B cell (primary cell): ENCODE data around the gene ULK4. TPM values are rescaled to one million over a fixed set of nuclear protein-coding genes. Genes with fewer than 3 reads are reported as not detected.

Experiments used
- ATAC-seq: fragments of 200-7000 bp; cut with Tn5 transposase; one replicate; pipeline ENCODE4 v1.10.0; 2021; ENCODE audit warnings: low read depth, mild to moderate bottlenecking, moderate number of reproducible peaks, moderate library complexity
- CTCF ChIA-PET: fragments of 350-600 bp; sonication (Branson Sonifier 250); formaldehyde crosslinking; loops from one replicate; lab custom pipeline; 2021; ENCODE audit warnings: antibody characterized with exemption, inconsistent platforms; lab: Charles Lee
- POLR2A ChIA-PET: fragments of 350-600 bp; sonication (Branson Sonifier 250); formaldehyde crosslinking; loops from one replicate; lab custom pipeline; 2021; ENCODE audit warnings: antibody characterized with exemption; lab: Charles Lee
- DNase-seq: peaks from one replicate; pipeline ENCODE4 v3.0.0; 2013
- H2AFZ ChIP-seq: 2 replicates; pipeline ENCODE4 v1.6.1; 2012; ENCODE audit warnings: mild to moderate bottlenecking, low read depth, low read length; ENCODE audit not compliant: insufficient read depth, poor library complexity, severe bottlenecking
- H3K27ac ChIP-seq, 2 donors: 1 replicate in 1 of 2; 2 replicates in 1 of 2; pipeline ENCODE4 v1.5.1; 2012 to 2013; ENCODE audit warnings: low read length in 2 of 2, mild to moderate bottlenecking in 2 of 2, moderate library complexity in 1 of 2
- H3K27me3 ChIP-seq, 4 experiments: fragments of 200-600 bp in 1 of 4; sonication (generic) in 1 of 4; replicated peaks in 1 of 4; 1 replicate in 2 of 4; 2 replicates in 2 of 4; pipeline versions ENCODE4 v1.6.1 to v1.7.0; 2013 to 2016; ENCODE audit warnings: low read length in 3 of 4, mild to moderate bottlenecking in 2 of 4, mixed read lengths in 1 of 4, moderate library complexity in 1 of 4; ENCODE audit not compliant: insufficient read depth in 4 of 4, control insufficient read depth in 3 of 4; ENCODE audit errors: control extremely low read depth in 1 of 4
- H3K36me3 ChIP-seq, 2 experiments: replicated peaks in 1 of 2; 1 replicate in 1 of 2; 2 replicates in 1 of 2; pipeline versions ENCODE4 v1.6.1 to v1.7.1; 2013; ENCODE audit warnings: low read length in 1 of 2; ENCODE audit not compliant: insufficient read depth in 2 of 2, control insufficient read depth in 1 of 2; ENCODE audit errors: control extremely low read depth in 1 of 2, extremely low read depth in 1 of 2
- H3K4me1 ChIP-seq, 2 donors: fragments of 200-600 bp in 1 of 2; sonication (generic) in 1 of 2; 1 replicate in 1 of 2; 2 replicates in 1 of 2; pipeline versions ENCODE4 v1.5.1 to v1.6.1; 2013 to 2017; ENCODE audit warnings: low read length in 2 of 2; ENCODE audit not compliant: control insufficient read depth in 2 of 2, insufficient read depth in 2 of 2
- H3K4me2 ChIP-seq: replicated peaks from 2 replicates; pipeline ENCODE3; 2012; ENCODE audit warnings: mild to moderate bottlenecking, low read depth, low read length; ENCODE audit not compliant: poor library complexity, severe bottlenecking
- H3K4me3 ChIP-seq, 5 experiments: fragments of 200-600 bp in 1 of 5; sonication (generic) in 1 of 5; 1 replicate in 3 of 5; 2 replicates in 2 of 5; pipeline versions ENCODE4 v1.5.1 to v1.7.0; 2011 to 2016; ENCODE audit warnings: low read length in 4 of 5, mild to moderate bottlenecking in 4 of 5, low read depth in 2 of 5, control low read depth in 1 of 5, moderate library complexity in 1 of 5; ENCODE audit not compliant: insufficient read depth in 1 of 5; ENCODE audit errors: control extremely low read depth in 1 of 5, extremely low read depth in 1 of 5
- H3K79me2 ChIP-seq: fragments of 200-600 bp; sonication (generic); one replicate; pipeline ENCODE4 v1.6.0; 2016; ENCODE audit warnings: low read length; ENCODE audit not compliant: control insufficient read depth, insufficient read depth
- H3K9ac ChIP-seq: fragments of 200-600 bp; sonication (generic); 2 replicates; pipeline ENCODE4 v1.6.1; 2017; ENCODE audit warnings: mild to moderate bottlenecking, low read length, moderate library complexity
- H3K9me3 ChIP-seq, 3 donors: one replicate each; pipeline versions ENCODE4 v1.6.1 to v1.7.1; 2013; ENCODE audit warnings: low read length in 2 of 3; ENCODE audit not compliant: control insufficient read depth in 2 of 3, insufficient read depth in 1 of 3; ENCODE audit errors: control extremely low read depth in 1 of 3
- H4K20me1 ChIP-seq: 2 replicates; pipeline ENCODE4 v1.6.0; 2012; ENCODE audit warnings: mild to moderate bottlenecking, low read length; ENCODE audit not compliant: insufficient read depth, control insufficient read depth, poor library complexity, severe bottlenecking
- H3K27ac Mint-ChIP-seq: one replicate; pipeline ENCODE4 v1.8.0; 2021; ENCODE audit warnings: mixed read lengths
- H3K27me3 Mint-ChIP-seq: one replicate; pipeline ENCODE4 v1.8.0; 2021; ENCODE audit warnings: mixed read lengths
- H3K4me1 Mint-ChIP-seq: one replicate; pipeline ENCODE4 v1.8.0; 2021; ENCODE audit warnings: mixed read lengths
- H3K4me3 Mint-ChIP-seq: one replicate; pipeline ENCODE4 v1.8.0; 2021; ENCODE audit warnings: mixed read lengths
- H3K9me3 Mint-ChIP-seq: one replicate; pipeline ENCODE4 v1.8.0; 2022; ENCODE audit warnings: mixed read lengths; ENCODE audit not compliant: insufficient read depth
- EZH2 ChIP-seq: IDR thresholded peaks from 2 replicates; pipeline ENCODE4 v1.6.1; 2012; ENCODE audit warnings: borderline replicate concordance, low read depth, mild to moderate bottlenecking, moderate library complexity, low read length; ENCODE audit not compliant: insufficient read depth, poor library complexity, severe bottlenecking
- WGBS: methylation state at CpG from one replicate; pipeline ENCODE4 v1.1.5; 2013; ENCODE audit warnings: missing lambda C conversion rate; ENCODE audit not compliant: insufficient coverage; 5-methylcytosine and 5-hydroxymethylcytosine counted together
- intact Hi-C: fragments of 100-400 bp; cut with micrococcal nuclease; formaldehyde crosslinking; loops from one replicate; pipeline ENCODE4 v1.10.0; 2022
- polyA plus RNA-seq: library from polyadenylated mRNA; depleted of rRNA; stranded (reverse); fragments of >200 nt; gene quantifications from 2 replicates; pipeline ENCODE4 v1.2.3, GENCODE V29; 2012
- total RNA-seq, 2 donors: library from RNA; stranded (reverse); fragments of 120-200 nt in 1 of 2; gene quantifications; 1 replicate in 1 of 2; 2 replicates in 1 of 2; pipeline versions ENCODE4 v1.2.3 to v1.2.4, GENCODE V29; 2013 to 2022
- TF ChIP-seq, protein P1 (sequence below): fragments of 200-600 bp; IDR thresholded peaks from one replicate; pipeline ENCODE4 v1.8.0; 2022; ENCODE audit warnings: antibody characterized with exemption, mild to moderate bottlenecking

ULK4 gene
- total and polyA plus RNA-seq, 2 donors (not counting 1 experiment from before 2014, with no cell fraction given) = 5.2 to 33.7 TPM

DNA sequence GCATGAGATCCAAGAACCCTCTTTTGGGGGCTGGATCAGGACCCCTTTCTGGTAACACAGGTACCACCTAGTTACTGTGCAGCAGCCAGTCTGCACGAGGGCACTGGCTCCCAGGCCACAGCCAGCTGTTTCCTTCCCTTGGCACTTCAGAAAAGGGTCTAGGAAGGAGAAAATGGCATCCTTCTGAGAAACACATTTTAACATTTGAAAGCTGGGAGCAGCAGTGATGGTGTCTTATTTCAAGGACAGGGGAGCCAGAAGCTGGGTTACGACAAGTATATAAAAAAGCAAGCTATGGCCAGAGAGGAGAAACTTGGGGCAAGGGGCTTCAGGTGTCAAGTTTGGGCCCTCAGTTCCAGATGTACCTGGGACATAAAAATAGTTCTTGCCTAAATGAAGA is 479.8 kb downstream of the ULK4 start:
- no peaks in the 10 kb centered on the region for H3K9me3 ChIP-seq
- no peaks in the 10 kb centered on the region for H3K36me3 ChIP-seq
- 100% methylated on average over 1 of the region's 2 CpGs for WGBS
- H3K9ac ChIP-seq = peak overlapping the region; percentile 36
- peaks cover 3 to 4% of the 10 kb centered on the region in 2 donors for H3K4me1 ChIP-seq
- H3K27me3 Mint-ChIP-seq = no peaks in the 10 kb centered on the region
- H3K4me1 Mint-ChIP-seq = peaks cover 9% of the 10 kb centered on the region
- no peaks in the 10 kb centered on the region for H3K79me2 ChIP-seq
- no peaks in the 10 kb centered on the region for H3K9me3 Mint-ChIP-seq
- ChIA-PET CTCF (interaction anchor here (1.0 kb wide), 1 partner anchor 898 kb away, joined by 3 read pairs; no protein-coding TSS in a partner anchor), POLR2A (no interaction called here)
- no peaks in the 10 kb centered on the region for H3K27me3 ChIP-seq
- H3K27ac ChIP-seq = no peak overlapping the region
- no peak overlapping the region for H3K4me3 Mint-ChIP-seq
- TF ChIP-seq EZH2 = no peak
- TF ChIP-seq, protein P1, sequence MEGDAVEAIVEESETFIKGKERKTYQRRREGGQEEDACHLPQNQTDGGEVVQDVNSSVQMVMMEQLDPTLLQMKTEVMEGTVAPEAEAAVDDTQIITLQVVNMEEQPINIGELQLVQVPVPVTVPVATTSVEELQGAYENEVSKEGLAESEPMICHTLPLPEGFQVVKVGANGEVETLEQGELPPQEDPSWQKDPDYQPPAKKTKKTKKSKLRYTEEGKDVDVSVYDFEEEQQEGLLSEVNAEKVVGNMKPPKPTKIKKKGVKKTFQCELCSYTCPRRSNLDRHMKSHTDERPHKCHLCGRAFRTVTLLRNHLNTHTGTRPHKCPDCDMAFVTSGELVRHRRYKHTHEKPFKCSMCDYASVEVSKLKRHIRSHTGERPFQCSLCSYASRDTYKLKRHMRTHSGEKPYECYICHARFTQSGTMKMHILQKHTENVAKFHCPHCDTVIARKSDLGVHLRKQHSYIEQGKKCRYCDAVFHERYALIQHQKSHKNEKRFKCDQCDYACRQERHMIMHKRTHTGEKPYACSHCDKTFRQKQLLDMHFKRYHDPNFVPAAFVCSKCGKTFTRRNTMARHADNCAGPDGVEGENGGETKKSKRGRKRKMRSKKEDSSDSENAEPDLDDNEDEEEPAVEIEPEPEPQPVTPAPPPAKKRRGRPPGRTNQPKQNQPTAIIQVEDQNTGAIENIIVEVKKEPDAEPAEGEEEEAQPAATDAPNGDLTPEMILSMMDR = no peak
- H4K20me1 ChIP-seq = no peaks in the 10 kb centered on the region
- intact Hi-C loops = no loop called here
- H2AFZ ChIP-seq = no peak overlapping the region
- H3K4me3 ChIP-seq = no peak overlapping the region
- no peak overlapping the region for H3K27ac Mint-ChIP-seq
- H3K4me2 ChIP-seq = no peak overlapping the region
- no peak for ATAC-seq
- DNase-seq = no peak

DNA sequence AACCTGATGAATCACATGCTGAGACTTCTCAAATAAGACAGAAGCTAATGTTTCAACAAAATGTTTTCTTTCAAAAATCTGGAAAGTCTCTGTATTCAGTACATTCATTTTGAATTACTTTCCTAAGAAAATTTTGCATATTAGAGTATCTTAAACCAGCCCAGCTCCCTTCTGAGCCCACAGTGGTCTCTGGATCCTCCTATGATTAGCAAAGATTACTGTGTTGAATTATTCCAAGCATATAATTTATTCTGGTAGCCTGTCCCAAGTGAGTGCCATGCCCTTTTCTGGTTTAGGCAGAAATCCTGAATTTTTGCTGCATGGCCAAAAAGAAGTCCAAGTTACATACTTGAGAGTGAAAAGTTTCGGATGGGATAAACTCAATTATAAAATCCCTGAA is 483.6 kb downstream of the ULK4 start:
- intact Hi-C loops = no loop called here
- CTCF ChIA-PET = no interaction called here
- no CpG with 5 or more reads among the region's 1 CpG for WGBS

More for the DNA sequence above, 483.6 kb downstream of the ULK4 start:
- Histone ChIP-seq H3K9ac (no peak overlapping the region), H3K4me3 (no peak overlapping the region), H3K9me3 (peaks cover 0 to 3% (median 3%) of the 10 kb centered on the region in 3 donors), H3K4me2 (no peak overlapping the region), H4K20me1 (no peaks in the 10 kb centered on the region), H3K4me1 (peaks cover 3 to 4% of the 10 kb centered on the region in 2 donors), H3K27me3 (no peaks in the 10 kb centered on the region), H2AFZ (no peak overlapping the region), H3K27ac (no peak overlapping the region), H3K79me2 (no peaks in the 10 kb centered on the region), H3K36me3 (no peaks in the 10 kb centered on the region)
- TF ChIP-seq, protein P1 = no peak
- Mint-ChIP-seq H3K4me3 (no peak overlapping the region), H3K4me1 (peaks cover 8% of the 10 kb centered on the region), H3K27ac (no peak overlapping the region), H3K27me3 (no peaks in the 10 kb centered on the region), H3K9me3 (peaks cover 5% of the 10 kb centered on the region)
- ATAC-seq = no peak
- DNase-seq = no peak
- POLR2A ChIA-PET = no interaction called here
